ENCODE results near the gene SMIM7. TPM values are rescaled to one million over a fixed set of nuclear protein-coding genes. Genes with fewer than 3 reads are reported as not detected.

SMIM7 gene
- total and polyA plus RNA-seq, 12 donors, result 32.0 to 68.1 (median 39.2) TPM

GRCh38 chr19:16660763-16661479, 977 bp upstream of the SMIM7 start, which contains the start of gene TMEM38A:
TMEM38A (plus strand) TSS chr19:16661139; CDS start chr19:16661218, 79 bp downstream.
- TF ChIP-seq, protein P1, sequence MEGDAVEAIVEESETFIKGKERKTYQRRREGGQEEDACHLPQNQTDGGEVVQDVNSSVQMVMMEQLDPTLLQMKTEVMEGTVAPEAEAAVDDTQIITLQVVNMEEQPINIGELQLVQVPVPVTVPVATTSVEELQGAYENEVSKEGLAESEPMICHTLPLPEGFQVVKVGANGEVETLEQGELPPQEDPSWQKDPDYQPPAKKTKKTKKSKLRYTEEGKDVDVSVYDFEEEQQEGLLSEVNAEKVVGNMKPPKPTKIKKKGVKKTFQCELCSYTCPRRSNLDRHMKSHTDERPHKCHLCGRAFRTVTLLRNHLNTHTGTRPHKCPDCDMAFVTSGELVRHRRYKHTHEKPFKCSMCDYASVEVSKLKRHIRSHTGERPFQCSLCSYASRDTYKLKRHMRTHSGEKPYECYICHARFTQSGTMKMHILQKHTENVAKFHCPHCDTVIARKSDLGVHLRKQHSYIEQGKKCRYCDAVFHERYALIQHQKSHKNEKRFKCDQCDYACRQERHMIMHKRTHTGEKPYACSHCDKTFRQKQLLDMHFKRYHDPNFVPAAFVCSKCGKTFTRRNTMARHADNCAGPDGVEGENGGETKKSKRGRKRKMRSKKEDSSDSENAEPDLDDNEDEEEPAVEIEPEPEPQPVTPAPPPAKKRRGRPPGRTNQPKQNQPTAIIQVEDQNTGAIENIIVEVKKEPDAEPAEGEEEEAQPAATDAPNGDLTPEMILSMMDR (IDR thresholded peaks at IDR 0.05), result no peak
- peak; percentile 23 to 72 for DNase-seq
- 0 to 2% methylated on average over 68 to 76 of the region's 76 CpGs for WGBS, 2 donors

GRCh38 chr19:16659464-16659831, 496 bp downstream of the SMIM7 start:
- TF ChIP-seq, protein P1 (IDR thresholded peaks at IDR 0.05), result no peak
- H3K27me3 ChIP-seq, result no peaks in the 10 kb centered on the region
- H3K4me1 ChIP-seq, result peaks cover 11 to 67% (median 49%) of the 10 kb centered on the region in 9 donors
- 2% methylated on average over 13 to 14 of the region's 14 CpGs for WGBS, 2 donors
- H3K4me3 ChIP-seq, result peak overlapping the region; percentile 59 to 97 (median 75)
- H3K9me3 ChIP-seq, result no peaks in the 10 kb centered on the region
- DNase-seq (no peak), ATAC-seq (no peak)
- intact Hi-C loops (cut with DNase I), result no loop called here
- peaks cover 0 to 47% (median 20%) of the 10 kb centered on the region in 9 donors for H3K36me3 ChIP-seq
- H3K27ac ChIP-seq, result peak overlapping the region in 9 of 10 donors; percentile 87 to 98 (median 93)

More at GRCh38 chr19:16660763-16661479, 977 bp upstream of the SMIM7 start, which contains the start of gene TMEM38A:
- H3K4me3 ChIP-seq, result peak within 1 kb of the TSS; percentile 59 to 97 (median 76)
- peak; percentile 20 to 72 (median 30) for ATAC-seq
- peaks cover 0 to 38% (median 8%) of the 10 kb centered on the region in 9 donors for H3K36me3 ChIP-seq
- H3K27ac ChIP-seq, result peak within 1 kb of the TSS; percentile 82 to 98 (median 92)
- no peaks in the 10 kb centered on the region for H3K27me3 ChIP-seq
- intact Hi-C loops (cut with DNase I), result loop anchor here in 3 of 10 donors (2.0 kb wide), 2 partner anchors 32 to 88 kb away; partner anchors contain the start of genes MED26 (in 2 of the 3) and SLC35E1 (in 1 of the 3)
- H3K9me3 ChIP-seq, result no peaks in the 10 kb centered on the region
- H3K4me1 ChIP-seq, result peaks cover 11 to 65% (median 51%) of the 10 kb centered on the region in 9 donors

- H3K27ac ChIP-seq, result no peak overlapping the region
- TF ChIP-seq, protein P1 (IDR thresholded peaks at IDR 0.05), result no peak
- H3K4me3 ChIP-seq, result no peak overlapping the region
- peaks cover 11 to 48% (median 32%) of the 10 kb centered on the region in 9 donors for H3K4me1 ChIP-seq
- no peaks in the 10 kb centered on the region for H3K9me3 ChIP-seq
- H3K36me3 ChIP-seq, result peaks cover 0 to 68% (median 39%) of the 10 kb centered on the region in 9 donors
- DNase-seq (no peak), ATAC-seq (no peak)
- no peaks in the 10 kb centered on the region for H3K27me3 ChIP-seq
- intact Hi-C loops (cut with DNase I), result no loop called here
- 91 to 95% methylated on average over 5 of the region's 5 CpGs for WGBS, 2 donors
These were observed 2.6 kb downstream of the SMIM7 start for GRCh38 chr19:16657384-16657783.

GRCh38 chr19:16655727-16656126, 4.2 kb downstream of the SMIM7 start:
- Histone ChIP-seq H3K4me1 (peaks cover 8 to 35% (median 21%) of the 10 kb centered on the region in 9 donors), H3K27ac (no peak overlapping the region), H3K36me3 (peaks cover 2 to 84% (median 49%) of the 10 kb centered on the region in 9 donors), H3K9me3 (no peaks in the 10 kb centered on the region), H3K4me3 (no peak overlapping the region), H3K27me3 (no peaks in the 10 kb centered on the region)
- TF ChIP-seq, protein P1 (IDR thresholded peaks at IDR 0.05), result no peak
- WGBS, 2 donors, result 79 to 80% methylated on average over 11 of the region's 11 CpGs
- DNase-seq, result no peak
- ATAC-seq, result no peak
- intact Hi-C loops (cut with DNase I), result no loop called here
